Bronchial epithelial cell (primary cell): ENCODE data around the gene COQ9. TPM values are rescaled to one million over a fixed set of nuclear protein-coding genes. Genes with fewer than 3 reads are reported as not detected.

Source experiments
- DNase-seq: peaks from one replicate; pipeline ENCODE4 v3.0.0-alpha.2; 2010; ENCODE audit warnings: low read depth
- FAIRE-seq: peaks from 2 replicates; lab custom pipeline; 2011; peaks lifted over from hg19 to GRCh38; lab: Jason Lieb, UNC
- H3K27me3 ChIP-seq: 2 replicates; pipeline ENCODE4 v1.5.1; 2011; ENCODE audit warnings: low read length; ENCODE audit not compliant: control insufficient read depth, insufficient read depth
- H3K36me3 ChIP-seq: 2 replicates; pipeline ENCODE4 v1.5.1; 2011; ENCODE audit warnings: low read length; ENCODE audit not compliant: control insufficient read depth, insufficient read depth
- H3K4me3 ChIP-seq: 2 replicates; pipeline ENCODE4 v1.5.1; 2011; ENCODE audit warnings: mild to moderate bottlenecking, low read depth, low read length, control low read depth
- CTCF ChIP-seq: IDR thresholded peaks from 2 replicates; pipeline ENCODE4 v1.5.1; 2011; ENCODE audit warnings: mild to moderate bottlenecking, moderate library complexity, low read length, control low read depth, inconsistent platforms; ENCODE audit not compliant: insufficient read depth, severe bottlenecking
- total RNA-seq: library from RNA; depleted of rRNA; stranded (reverse); fragments of >200 nt; gene quantifications from 2 replicates; pipeline ENCODE4 v1.2.1, GENCODE V29; 2014

Gene COQ9
- total RNA-seq, 1 donor from 2014 or later, result 59.5 TPM

GRCh38 chr16:57412584-57412983, 34.7 kb upstream of the COQ9 start:
- Histone ChIP-seq H3K4me3 (no peak overlapping the region), H3K27me3 (peaks cover 7% of the 10 kb centered on the region), H3K36me3 (no peaks in the 10 kb centered on the region)
- FAIRE-seq (no peak), DNase-seq (no peak)
- TF ChIP-seq CTCF, result no peak

- Histone ChIP-seq H3K36me3 (no peaks in the 10 kb centered on the region), H3K27me3 (peaks cover 7% of the 10 kb centered on the region), H3K4me3 (no peak overlapping the region)
- FAIRE-seq (no peak), DNase-seq (no peak)
- no peak for TF ChIP-seq CTCF
These were observed 34.0 kb upstream of the COQ9 start for GRCh38 chr16:57413301-57413730.

- H3K4me3 ChIP-seq, result no peak overlapping the region
- FAIRE-seq (no peak), DNase-seq (no peak)
- peaks cover 7% of the 10 kb centered on the region for H3K27me3 ChIP-seq
- H3K36me3 ChIP-seq, result no peaks in the 10 kb centered on the region
- TF ChIP-seq CTCF, result no peak
These were observed 33.5 kb upstream of the COQ9 start for GRCh38 chr16:57413733-57414132.

GRCh38 chr16:57416084-57416483, 31.2 kb upstream of the COQ9 start:
- Histone ChIP-seq H3K36me3 (no peaks in the 10 kb centered on the region), H3K4me3 (no peak overlapping the region), H3K27me3 (peaks cover 7% of the 10 kb centered on the region)
- FAIRE-seq, result no peak
- TF ChIP-seq CTCF, result no peak
- no peak for DNase-seq

- no peaks in the 10 kb centered on the region for H3K27me3 ChIP-seq
- no peaks in the 10 kb centered on the region for H3K36me3 ChIP-seq
- FAIRE-seq (no peak), DNase-seq (no peak)
- TF ChIP-seq CTCF, result no peak
- no peak overlapping the region for H3K4me3 ChIP-seq
These were observed 27.8 kb upstream of the COQ9 start for GRCh38 chr16:57419506-57419905.
